ENCODE data around the gene NFATC3. TPM values are rescaled to one million over a fixed set of nuclear protein-coding genes. Genes with fewer than 3 reads are reported as not detected.

The NFATC3 gene
- total RNA-seq, 1 donor from 2014 or later: 17.4 TPM

DNA sequence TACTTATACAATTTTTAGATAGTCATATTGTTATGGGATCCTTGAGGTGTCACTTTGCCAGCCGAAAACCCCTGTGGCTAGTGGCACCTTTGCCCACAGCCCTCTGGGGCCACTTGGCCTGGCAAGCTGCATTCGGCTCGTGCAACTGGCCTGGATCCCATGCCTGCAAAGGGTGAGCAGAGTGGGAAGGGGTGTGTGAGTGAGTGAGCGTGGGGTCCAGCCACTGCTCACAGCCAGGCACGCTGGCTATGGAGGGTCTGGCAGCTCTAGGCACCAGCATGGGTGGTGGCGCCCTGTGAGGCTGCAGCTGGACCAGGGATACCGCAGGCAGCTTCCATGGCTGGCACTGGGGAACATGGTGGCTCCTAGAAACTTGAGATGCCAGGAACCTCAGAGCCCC is 101.7 kb downstream of the NFATC3 start:
- DNase-seq (ENCODE audit: low read depth): no peak

DNA sequence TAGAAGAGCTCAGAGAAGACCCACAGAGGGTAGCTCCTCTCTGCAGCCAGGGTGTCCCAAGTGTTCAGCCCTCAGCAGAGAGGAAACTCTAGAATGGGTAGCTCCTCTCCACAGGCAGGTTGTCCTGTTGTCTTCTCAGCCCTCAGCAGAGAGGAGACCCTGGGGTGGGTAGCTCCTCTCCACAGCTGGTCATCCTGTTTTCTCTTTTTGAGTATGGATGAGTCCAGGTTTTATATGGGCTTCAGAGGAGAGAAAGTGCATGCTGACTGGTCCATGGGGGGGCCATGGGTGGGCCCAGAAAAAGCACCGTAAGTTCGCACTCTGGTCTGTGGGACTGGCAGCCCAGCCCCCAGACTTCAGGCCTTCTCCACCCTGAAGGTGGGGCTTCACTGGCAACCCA is 102.3 kb downstream of the NFATC3 start:
- DNase-seq (ENCODE audit: low read depth): no peak

DNA sequence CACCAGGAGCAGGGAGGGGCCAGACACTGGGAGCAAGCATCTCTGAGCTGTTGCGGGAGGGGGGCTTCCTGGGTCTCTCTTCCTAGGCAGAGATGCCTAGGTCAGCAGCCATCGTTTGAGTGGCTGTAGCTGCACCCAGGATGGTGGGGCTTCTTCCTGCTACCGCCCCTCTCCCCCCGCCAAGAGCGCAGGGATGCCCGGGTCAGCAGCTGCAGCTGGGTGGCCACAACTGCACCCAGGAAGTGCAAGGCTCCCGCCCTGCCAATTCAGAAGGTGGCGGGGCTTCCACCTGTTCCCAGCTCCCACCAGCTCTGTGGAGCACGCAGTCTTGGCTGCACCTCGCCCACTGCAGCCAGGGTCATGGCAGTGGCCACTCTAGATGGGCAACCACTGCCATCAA is 103.0 kb downstream of the NFATC3 start:
- no peak for DNase-seq (ENCODE audit: low read depth)

DNA sequence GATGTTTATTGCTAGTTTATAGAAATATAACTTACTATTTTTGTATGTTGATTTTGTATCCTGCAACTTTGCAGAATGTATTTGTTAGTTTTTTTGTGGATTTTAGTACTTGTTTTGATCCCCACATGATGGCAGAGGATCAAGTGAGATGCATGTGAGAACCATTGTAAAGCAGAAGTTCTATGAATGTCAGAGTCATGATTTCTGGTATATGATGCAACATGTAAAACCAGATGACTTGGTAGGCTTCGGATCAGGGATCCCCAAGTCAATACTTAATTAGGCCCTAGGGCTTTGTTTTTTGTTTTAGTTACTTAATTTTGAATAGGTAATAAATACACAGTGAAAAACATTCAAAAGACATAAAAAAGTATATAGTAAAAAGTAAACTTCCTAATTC is 104.9 kb downstream of the NFATC3 start:
- peak; percentile 4 for DNase-seq (ENCODE audit: low read depth)

DNA sequence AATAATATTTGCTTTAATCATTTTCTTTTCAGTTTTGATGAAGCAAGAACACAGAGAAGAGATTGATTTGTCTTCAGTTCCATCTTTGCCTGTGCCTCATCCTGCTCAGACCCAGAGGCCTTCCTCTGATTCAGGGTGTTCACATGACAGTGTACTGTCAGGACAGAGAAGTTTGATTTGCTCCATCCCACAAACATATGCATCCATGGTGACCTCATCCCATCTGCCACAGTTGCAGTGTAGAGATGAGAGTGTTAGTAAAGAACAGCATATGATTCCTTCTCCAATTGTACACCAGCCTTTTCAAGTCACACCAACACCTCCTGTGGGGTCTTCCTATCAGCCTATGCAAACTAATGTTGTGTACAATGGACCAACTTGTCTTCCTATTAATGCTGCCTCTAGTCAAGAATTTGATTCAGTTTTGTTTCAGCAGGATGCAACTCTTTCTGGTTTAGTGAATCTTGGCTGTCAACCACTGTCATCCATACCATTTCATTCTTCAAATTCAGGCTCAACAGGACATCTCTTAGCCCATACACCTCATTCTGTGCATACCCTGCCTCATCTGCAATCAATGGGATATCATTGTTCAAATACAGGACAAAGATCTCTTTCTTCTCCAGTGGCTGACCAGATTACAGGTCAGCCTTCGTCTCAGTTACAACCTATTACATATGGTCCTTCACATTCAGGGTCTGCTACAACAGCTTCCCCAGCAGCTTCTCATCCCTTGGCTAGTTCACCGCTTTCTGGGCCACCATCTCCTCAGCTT is 105.8 kb downstream of the NFATC3 start:
- no peak for DNase-seq (ENCODE audit: low read depth)

DNA sequence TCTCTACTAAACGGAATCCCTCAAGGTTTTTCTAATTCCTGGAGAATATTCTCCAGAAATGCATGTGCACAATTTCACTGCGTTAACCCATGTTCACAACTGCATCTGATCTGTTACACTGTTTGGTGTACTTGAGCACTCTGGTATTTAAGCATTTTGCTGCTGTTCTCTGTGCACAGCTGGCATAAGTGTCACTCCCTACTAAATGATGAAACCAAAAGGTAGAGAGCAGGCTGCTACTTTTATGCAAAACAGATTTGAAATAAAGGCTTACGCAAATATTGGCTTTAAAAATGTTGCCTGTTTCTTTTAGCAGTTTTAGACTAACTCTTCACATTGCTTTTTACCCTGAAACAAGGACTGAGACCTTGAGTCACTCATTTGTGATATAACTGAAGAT is 109.1 kb downstream of the NFATC3 start:
- no peak for DNase-seq (ENCODE audit: low read depth)

DNA sequence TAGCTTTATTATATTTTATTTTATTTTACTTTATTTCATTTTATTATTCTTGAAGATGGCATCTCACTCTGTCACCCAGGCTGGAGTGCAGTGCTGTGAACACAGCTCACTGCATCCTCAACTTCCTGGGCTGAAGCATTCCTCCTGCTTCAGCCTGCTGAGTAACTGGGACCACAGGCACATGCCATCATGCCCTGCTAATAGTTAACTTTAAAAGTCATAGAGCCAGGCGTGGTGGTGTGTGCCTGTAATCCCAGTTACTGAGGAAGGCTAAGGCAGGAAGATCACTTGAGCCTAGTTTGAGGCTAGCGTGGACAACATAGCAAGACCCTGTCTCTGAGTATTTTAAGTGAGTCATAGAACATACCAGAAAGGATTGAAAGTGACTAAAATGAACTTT is 112.1 kb downstream of the NFATC3 start:
- peak; percentile 83 for DNase-seq (ENCODE audit: low read depth)

DNA sequence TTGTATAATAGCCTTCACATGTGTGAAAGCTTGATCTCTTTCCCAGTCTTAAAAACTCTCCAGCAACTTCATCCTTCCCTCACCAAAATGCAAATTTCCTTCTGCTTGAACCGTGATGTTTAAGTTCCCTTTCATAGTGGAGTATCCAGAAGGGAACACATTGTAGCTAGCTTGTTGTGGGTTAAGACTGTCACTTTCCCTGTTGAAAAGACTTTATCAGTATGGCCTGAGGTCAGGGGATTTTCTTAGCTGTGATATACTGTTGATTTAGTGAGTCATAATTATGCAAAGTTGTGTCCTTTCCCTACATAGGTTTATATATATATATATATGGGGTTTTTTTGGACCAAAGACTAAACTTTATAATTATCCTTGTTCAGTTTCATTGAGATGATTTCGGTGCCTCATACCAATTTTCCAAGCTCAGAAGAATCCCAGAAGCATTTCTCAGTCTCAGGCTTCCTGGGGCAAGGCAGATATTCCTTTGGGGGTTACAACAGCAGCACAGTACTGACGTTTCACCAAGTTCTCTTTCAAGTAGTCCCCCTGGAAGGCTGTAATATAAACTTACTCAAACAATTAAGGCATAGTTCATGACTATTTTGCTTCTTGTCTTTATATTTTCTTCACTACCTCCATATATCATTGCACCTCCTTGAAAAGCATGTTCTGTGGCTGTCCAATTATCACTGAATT is 115.1 kb downstream of the NFATC3 start:
- peak; percentile 23 for DNase-seq (ENCODE audit: low read depth)

DNA sequence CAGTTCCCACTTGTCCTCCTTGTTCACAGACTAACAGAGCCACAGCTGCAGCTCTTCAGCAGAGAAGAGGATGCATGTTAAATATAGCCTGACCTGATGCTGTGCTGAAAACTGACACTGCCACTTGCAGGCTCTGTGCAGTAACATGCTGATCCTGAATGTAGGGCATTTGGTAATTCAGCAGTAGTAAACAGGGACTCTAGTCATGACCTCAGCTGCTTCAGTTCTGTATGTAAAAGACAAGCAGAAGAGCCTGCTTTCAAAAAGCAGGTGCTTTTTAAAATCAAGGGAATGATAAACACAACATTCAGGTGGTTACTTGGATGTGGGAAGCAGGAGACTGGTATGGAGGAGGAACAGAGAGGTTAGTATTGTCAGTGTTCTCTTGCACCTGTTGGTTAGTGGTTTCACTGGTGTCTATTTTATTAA is 116.9 kb downstream of the NFATC3 start:
- no peak for DNase-seq (ENCODE audit: low read depth)

DNA sequence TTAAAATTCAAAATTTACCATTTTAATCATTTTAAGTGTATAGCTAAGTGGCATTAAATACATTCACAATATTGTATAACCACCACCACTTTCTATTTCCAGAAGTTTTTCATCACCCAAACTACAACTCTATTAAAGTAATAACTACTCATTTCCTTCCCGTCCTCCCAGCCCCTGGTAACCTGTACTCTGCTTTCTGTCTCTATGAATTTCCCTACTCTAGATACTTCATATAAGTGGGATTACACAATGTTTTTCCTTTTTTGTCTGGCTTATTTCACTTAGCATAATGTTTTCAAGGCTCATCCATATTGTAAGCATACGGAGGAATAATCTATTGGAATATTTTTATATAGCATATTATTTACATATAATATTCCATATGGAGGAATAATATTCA is 121.1 kb downstream of the NFATC3 start:
- no peak for DNase-seq (ENCODE audit: low read depth)

DNA sequence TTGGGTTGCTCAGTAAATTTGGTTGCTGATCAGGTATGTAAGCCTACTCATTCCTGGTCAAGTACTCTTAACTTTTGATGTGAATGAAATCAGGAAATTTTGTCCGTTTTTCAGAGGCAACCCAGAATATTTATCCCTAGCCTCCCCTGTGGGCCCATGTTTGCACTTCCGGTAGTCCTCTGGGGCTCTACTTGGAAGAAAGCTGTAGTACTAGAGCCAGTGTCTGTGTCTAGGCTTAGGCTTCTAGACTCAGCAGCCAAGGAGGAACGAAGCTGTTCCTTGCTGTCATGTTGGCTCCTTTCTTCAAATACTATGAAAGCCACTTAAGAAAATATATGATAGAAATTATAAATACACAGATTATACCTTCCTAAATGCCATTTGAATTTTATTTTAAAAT is 129.6 kb downstream of the NFATC3 start:
- no peak for DNase-seq (ENCODE audit: low read depth)

DNA sequence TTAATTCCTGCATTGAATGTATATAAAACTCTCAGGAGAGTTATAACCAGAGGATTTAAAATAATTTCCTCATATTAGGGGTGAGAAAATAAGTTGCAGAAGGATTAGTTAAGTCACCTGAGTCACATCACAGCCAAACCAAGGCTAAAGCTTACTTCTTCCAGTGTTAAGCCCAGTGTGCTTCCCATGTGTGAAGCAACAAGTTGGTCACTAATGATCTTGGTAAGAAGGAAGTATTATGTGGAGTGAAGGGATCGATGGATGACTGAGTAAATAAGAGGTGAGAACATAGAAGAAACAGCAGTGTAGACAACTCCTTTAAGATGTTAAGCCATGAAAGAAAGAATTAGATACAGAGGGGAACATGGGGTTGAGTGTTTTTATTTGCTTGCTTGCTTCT is 130.1 kb downstream of the NFATC3 start:
- no peak for DNase-seq (ENCODE audit: low read depth)

DNA sequence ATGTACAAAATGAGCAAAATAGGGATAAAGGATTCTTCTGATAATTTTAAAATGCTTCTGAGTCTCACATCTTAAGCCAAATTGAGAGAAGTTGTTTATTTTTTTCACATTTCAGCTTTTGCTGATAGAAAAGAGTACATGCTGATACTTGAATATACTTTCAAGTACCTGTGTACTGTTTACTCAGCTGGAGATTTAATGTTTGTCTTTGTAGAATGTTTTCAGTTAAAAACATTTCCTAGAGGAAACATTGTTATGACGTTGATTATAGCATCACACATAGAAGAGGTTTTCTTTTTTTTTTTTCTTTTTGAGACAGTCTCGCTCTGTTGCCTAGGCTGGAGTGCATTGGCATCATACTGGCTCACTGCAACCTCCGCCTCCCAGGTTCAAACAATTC is 131.1 kb downstream of the NFATC3 start:
- no peak for DNase-seq (ENCODE audit: low read depth)

DNA sequence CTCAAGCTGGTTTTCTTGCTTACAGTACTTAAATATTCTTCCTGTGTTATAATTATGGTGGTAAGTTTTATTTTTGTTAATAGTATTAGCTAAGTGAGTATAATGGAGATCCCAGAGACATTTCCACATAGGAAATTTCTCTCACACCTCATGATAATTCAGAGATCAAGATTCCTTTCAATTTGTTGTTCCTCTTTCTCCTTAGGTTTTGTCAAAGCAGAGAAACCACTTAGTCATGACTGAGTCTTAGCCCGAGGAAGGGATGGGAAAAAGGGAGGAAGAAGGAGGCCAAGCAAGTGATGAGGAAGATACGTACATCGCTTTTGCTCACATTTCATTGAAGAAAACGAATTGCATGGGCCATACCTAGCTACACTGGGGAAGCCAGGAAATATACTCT is 132.3 kb downstream of the NFATC3 start:
- DNase-seq (ENCODE audit: low read depth): no peak

DNA sequence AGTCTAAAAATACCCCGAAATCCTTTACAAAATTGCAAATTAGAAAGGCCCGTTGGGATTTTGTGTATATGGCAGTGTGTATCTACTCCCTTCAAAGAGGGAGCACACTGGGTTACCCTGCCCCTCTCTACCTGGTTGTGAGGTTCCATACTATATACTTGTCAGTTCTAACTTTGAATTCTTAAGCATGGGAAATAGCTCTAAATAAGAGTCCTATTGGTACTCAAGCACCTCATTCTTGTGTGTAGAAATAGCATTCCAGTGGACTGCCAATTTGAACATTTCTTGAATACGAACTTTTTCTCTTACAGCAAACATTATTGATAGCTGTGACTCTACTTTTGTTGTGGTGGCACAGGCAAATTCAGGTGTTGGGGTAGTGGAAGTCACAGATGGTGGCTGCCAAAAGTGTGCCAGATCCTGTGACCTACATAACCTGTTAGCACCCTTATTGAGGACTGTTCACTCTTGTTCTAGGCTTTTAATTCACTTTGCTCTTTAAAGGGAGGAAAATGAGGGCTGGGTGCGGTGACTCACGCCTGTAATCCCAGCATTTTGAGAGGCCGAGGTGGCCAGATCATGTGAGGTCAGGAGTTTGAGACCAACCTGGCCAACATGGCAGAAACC is 134.7 kb downstream of the NFATC3 start:
- no peak for DNase-seq (ENCODE audit: low read depth)

DNA sequence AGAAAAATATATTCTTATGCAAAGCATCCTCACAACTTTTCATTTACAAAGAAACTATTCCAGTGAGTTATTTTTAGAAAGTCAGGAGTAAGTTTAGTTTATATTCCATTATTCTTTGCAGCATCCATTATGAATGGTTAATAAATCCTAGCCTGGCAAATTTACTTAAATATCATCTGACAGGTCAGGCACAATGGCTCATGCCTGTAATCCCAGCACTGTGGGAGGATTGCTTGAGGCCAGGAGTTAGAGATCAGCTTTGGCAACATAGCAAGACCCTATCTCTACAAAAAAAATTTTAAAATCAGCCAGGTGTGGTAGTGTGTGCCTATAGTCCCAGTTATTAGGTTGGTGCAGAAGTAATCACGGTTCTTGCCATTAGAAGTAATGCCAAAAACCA is 137.9 kb downstream of the NFATC3 start:
- DNase-seq (ENCODE audit: low read depth): no peak

DNA sequence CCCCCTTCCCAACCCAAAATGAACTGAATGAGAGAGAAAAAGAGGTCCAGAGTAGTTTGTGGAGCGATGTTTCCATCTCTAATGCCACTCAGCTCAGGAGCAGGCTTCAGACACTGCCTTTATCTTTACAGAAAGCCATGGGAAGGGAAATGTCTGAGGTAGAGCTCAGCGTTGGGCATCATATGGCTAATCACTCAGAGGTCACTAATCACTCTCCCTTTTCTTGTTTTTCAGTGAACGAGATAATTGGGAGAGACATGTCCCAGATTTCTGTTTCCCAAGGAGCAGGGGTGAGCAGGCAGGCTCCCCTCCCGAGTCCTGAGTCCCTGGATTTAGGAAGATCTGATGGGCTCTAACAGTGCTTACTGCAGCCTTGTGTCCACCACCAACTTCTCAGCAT is 140.9 kb downstream of the NFATC3 start:
- DNase-seq (ENCODE audit: low read depth): no peak

DNA sequence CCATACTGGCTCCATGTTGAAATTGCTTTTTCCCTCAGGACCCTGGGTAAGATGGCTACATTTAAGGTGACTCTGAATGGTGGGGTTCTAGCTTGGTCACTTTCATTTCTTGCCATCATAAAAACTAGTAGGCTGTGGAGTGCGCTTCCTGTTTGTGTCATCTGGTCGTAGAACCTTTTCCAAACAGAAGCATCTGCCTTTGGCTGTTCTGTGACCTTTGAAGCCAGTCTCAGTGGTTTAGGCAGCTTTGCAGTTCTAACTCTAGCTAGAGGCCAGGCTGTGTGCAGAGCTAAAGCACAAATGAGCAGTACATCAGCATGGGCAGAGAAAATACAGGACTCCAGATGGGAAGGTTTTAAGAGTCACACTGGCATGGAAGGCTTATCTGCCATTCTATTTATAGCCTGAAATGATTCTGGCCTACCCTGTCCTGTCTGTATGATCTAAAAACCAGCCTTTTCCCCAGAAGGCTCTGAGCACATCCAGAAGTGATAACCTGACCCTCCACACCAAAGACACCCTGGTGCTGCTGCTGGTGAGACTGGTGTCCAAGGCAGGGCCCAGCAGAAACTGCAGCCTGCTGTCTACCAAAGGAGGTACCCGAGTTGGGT is 142.1 kb downstream of the NFATC3 start:
- no peak for DNase-seq (ENCODE audit: low read depth)

DNA sequence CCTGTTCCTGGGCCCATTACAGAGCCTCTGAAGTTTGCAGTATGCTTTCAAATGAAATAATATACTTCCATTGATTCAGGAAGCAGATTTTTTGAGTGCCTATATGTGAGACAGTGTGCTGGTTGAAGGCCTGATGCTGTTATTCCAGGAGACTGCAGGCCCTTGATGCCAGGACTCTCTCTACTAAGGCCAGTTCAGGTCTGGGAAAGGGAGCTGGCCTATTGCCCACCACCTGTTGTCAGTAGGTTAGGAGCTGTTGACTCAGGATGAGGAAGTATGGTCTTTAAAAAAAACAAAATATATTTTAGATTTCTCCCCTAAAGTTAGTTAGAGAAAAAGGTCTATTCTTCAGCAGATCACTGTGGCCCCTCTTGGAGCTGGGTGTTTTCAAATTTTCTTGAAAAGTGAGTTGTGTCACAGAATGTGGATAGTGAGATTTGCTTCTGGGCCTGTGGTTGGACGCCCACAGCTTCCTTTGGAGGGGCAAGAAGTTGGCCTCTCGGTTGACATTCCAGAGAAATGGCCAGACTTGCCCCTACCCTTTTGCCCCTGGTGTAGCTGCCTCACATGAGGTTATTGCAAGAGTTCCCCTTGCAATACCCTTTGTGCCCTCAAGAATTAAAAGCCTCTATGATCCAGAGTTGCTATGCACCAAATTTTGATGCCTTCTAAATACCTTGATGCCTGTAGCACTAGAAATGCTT is 142.8 kb downstream of the NFATC3 start:
- DNase-seq (ENCODE audit: low read depth): no peak

DNA sequence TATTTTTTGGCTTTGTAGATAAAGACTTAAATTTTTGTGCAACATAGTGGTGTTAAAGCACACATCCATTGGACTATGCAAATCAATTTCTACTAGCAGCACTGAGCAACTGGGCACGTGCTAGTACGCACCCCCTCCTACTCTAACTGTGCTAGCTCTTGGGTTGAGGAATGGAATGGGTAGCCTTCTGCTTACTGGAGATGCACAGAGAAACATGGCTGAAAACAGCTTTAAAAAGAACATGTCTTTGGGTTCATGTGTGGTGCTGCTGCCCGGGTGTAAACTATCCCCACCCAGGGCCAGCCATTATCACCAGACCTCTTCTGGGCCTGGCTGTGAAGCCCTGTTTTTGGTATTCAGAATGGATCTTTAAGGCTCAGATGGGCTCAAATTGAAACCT is 143.5 kb downstream of the NFATC3 start:
- no peak for DNase-seq (ENCODE audit: low read depth)

DNA sequence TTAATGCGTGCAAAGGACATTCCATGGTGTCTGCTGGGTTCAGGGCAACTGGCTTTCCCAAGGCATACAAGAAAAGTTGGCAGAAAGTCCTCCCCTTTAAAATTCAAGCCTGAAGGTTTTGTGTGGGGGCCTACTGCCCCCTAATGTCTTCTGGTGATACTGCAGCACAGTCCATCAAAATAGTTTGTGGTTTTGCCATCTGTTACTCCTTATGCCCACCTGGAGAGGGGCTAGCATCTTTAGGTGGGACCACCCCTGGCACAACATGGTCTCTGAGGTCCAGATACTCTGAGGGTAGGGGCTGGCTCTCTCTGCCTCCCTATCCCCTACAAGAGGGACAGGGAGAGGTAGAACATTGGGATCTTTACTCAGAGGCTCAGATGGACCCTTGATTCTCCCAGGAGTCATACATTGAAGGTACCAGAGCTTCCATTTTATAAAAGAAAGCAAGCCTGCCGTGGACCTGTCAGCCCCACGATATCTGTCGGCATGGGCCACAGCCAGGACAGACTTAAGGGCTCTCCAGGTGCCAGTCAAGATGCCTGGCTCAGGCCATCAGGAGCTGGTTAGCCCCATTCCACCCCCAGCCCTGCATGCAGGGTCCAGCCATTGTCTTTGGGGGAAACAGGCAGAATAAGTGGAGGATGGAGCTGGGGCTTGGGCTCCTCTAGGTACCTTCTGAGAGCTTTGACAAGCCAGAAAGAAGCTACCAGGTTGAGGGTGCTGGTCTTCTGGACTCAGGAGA is 144.4 kb downstream of the NFATC3 start:
- DNase-seq (ENCODE audit: low read depth): peak; percentile 49
